ENCODE measurements around the gene MYZAP.

MYZAP gene

DNA sequence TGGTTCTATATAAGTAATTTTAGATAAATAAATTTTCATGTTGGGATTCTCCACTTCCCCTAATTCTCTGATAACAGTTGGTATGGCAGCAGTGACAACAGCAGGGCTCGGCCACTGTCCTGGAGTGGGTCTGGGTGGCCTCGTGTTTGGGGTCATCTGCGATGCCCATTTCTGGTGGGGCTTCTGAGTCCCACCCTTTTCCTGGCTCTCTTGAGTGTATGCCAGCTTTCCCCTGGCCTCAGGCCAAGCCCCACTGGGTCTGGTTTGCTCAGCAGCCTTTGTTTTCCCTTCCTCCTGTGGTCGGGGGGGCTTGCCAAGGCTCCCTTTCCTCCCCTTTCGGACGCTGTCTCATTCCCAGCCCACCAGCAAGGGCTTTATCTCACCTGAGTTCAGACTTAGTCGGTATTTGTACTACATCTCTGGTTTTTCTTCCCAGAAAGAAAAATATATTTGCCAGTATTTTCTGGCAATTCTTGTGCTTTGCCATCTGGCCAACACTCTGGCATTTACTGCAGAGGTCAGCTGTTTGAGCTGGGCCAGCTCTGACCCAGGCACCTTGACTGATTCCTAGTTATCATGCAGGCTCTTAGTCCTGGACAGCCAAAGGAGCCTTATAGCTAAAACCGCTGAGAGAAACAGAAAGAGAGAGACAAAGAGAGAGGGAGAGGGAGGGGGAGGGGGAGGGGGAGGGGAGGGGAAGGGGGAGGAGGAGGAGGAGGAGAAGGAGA, 35.2 kb downstream of the MYZAP start:
- DNase-seq (ENCODE audit: low read depth): no peak

DNA sequence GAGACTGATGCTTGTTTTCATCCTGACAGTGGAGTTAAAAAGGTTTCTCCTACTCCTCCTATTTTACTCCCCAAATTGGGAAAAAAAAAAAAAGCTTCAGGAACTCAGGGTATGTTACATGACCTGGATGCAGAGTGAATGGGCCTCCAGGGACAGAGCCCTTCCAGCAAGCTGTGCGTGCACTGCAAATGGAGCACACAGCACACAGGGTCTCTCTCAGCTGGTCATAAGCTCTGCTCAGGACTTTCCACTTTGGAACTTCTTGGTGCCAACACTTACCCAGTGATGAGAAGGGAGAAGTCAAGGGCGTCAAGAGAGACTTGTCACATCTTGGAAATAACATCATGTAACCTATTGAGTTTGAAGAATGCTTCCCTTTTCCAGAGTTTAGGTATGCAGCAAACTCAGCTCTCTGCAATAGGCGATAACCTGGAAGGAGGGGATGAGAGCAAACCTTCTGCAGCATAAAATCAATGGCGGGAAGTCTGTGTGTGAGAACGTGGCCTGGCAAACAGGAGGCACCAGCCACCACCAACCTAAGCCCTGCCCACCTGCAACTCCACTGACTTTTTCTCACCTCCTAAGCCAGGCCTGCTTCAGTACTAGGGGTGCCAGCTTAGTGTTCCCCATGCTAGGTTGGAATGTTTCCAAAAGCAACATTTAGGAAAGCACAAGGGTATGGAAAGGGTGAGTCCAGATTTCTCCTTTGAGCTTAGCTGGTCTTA, 39.8 kb downstream of the MYZAP start:
- DNase-seq (ENCODE audit: low read depth): no peak

DNA sequence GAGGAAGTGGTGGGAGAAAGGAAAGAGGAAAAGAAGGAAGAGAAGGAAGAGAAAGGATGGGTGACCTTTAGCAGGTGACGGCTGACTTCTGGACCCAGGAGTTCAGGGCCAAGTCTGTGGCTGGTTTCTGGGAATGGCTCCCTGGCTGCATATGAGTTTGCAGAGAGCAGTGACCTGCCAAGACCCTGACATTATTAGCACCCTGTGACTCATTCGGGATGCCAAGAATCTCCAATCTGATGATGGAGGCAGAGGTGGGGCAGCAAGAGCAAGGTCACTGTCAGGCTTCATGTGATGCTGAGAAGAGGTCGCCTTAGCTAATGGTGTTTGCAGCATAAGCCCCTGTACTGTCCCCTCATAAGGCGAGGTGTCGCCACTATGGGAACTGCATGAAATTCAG, 42.6 kb downstream of the MYZAP start:
- no peak for DNase-seq (ENCODE audit: low read depth)

DNA sequence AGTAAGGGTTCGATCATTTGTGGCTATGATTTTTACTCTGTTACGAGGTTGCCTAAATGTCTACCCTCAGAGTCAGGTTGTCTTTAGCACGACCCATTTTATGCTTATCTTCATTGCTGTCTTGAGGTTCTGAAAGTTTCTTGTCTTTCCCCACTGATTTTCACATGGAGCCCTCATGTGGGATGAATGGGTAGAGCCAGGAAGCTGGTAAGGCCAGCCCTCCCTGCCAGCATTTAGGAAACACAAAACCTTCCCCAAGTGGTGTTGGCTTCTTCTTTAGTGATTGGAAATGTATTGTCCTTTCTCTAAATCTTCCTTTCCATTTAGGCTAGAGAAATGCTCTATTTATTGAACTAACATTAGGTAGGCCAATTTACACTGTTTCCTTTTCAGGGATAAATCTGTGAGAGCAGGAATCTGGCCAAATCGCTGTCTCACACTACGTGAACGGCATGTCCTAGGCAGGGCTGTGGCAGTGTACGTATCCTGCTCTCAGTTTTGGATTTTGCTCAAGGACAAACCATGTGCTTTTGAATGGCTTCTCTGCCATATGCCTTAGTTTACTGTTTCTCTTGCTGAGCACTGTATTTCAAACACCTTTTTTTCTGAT, 43.7 kb downstream of the MYZAP start:
- no peak for DNase-seq (ENCODE audit: low read depth)

DNA sequence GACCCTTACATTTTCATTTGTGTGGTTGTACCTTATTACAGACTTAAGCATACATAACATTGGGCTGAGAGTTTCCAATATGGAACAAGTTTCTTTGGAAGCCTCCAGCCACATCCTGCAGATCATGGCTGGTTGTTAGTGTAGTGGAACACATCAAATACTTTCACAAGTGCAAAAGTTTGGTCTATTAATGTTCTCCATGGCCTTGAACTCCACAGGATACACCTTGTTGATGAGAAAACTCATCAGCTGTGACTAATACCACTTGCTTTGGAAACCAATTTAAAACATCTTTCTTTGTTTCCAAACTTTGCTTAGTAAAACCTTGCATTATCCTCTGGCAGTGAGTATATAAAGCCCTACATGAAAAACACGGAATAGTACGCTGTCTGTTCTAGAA, 46.1 kb downstream of the MYZAP start:
- DNase-seq (ENCODE audit: low read depth): no peak

DNA sequence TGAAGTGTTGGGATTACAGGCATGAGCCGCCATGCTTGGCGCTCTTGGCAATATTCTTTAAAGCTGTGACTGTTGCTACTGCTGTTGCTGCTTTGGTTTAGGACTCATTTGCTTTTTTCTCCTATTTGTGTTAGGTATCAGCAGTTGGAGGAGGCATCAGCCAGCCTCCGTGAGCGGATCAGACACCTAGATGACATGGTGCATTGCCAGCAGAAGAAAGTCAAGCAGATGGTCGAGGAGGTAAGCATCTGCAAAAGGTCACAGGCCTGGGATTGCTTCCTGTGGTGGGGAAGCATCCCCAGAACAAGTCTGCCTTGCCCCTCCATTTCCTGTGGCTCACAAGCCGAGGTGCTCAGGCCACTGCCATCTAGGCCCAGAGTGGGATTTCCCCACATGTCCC, 47.6 kb downstream of the MYZAP start:
- no peak for DNase-seq (ENCODE audit: low read depth)

DNA sequence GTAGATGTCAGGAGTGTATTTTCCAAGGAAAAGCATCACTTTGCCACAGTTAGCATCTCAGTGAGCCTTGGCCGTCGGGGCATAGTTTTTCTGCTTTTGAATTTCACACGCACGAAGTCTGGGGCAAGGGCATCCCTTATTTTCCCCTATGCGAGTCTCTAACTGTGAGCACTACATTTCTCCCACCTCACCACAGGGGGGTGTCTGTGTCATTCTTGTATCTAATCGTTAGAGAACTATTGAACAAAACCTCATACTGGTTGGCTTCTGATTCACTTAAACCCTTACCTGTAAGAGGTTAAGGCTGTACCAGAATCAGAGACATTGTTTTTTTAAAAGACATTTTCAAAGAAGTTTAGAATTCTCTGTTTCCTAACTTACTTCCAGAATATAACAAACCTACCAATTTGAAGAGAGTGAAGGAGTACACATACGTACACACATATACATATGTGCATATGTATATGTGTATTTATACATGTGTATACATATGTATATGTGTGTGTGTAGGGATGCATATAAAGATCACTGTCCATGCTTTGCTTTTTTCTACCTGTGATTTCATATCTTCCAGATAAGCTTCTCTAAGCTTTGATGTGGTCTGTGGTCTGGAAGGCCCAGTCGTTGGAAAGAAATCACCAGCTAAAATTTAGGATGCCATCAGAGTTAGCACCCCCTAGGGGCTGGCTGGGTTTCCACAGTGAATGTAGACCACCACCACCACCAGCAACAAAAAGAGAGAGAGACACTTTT, 49.4 kb downstream of the MYZAP start:
- no peak for DNase-seq (ENCODE audit: low read depth)

DNA sequence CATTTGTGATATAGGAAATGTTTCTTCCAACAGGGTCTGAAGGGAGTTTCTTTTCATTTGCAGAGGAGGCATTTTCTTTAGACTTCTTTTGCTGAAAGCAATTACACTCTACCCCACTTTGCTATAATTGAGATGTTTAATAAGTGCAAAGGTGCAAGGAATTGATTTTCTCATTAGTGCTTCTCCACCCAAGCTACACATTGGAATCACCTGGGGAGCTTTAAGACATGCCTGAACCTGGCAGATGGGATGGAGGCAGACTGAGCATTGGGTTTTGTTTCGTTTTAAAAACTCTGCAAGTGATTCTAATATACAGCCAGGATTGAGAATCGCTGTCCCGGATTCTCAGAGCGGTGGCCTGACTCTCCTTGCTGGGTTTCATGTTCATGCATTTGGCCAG, 52.1 kb downstream of the MYZAP start:
- no peak for DNase-seq (ENCODE audit: low read depth)

DNA sequence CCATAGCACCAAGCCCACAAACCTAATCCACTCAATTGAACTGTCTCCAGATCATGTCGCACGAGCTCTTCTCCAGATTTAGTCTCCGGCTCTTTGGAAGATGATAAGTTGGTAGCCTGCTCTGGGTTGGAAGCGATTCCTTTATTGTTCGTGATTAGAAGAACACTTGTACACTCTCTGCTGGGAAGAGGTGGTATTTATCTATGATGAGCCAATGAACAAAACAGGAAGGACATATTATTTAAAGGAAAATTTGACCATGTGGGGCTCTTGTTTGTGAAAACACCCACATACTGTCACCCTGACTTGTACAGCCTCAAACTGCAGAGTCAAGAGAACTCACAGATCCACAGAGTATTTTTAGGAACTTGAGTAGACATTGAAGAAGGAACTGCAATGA, 54.4 kb downstream of the MYZAP start:
- no peak for DNase-seq (ENCODE audit: low read depth)

DNA sequence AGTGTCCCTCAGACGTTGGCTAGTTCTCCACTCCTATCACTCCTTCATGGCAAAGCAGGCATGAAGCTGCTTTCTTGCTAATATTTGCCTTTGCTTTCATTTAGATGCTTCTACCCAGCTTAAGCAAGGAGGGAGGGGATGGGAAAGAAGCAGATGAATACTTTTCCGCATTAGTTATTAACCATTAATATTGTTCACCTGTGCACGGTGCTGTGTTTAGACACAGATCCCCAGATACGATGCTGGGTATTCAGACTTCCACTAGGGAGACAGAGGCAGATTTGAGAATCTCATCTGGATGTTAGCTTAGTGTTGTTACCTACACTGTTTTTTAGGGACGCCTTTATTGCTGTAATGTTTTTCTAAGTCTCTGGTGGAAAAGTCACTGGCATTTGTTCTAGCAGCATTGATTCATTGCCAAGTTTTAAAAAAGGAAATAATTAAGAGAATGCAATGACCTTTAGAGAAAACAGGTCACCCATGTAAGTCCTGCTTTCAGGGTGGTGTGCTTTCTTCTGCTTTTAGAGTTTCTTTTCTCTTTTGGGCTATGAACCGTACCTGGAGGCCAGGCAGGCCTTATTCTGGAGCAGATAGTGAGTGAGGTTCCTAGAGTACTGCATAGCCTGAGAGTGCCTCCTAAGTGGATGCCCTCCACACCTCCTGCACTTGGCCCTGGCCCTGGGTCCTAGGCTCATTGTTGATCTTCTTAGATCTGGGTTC, 55.5 kb downstream of the MYZAP start:
- no peak for DNase-seq (ENCODE audit: low read depth)

DNA sequence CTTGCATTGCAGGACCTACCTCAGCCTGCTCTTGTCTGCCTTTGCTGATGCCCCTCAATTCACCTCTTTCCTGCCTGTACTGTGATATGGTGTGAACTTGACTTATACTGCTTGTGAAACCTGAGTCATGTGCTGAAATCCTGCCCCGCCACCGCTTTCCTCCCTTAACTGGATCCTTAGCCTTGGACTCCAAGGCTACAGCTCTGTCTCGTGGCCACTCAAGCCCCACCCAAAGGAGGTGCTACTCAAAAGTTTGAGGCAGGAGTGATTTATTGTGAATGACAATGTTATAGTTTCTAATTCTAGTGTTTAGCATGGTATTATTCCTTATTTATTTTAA, 56.1 kb downstream of the MYZAP start:
- no peak for DNase-seq (ENCODE audit: low read depth)

DNA sequence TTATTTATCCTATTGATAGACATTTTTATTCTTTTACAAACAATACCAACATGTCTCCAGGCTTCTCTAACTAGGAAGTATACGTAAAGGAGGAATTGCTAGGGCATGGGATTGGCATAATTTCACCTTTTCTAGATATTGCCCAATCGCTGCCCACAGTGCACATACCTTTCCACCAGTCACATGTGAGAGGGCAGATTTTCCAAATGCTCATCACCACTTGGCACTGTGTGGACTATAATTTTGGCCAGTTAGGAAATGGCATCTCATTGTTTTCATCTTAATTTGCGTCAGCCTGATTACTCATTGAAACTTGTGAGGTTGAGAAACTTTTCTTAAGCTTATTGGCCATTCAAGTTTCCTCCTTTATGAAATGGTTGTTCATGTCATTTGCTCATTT, 57.4 kb downstream of the MYZAP start:
- no peak for DNase-seq (ENCODE audit: low read depth)

DNA sequence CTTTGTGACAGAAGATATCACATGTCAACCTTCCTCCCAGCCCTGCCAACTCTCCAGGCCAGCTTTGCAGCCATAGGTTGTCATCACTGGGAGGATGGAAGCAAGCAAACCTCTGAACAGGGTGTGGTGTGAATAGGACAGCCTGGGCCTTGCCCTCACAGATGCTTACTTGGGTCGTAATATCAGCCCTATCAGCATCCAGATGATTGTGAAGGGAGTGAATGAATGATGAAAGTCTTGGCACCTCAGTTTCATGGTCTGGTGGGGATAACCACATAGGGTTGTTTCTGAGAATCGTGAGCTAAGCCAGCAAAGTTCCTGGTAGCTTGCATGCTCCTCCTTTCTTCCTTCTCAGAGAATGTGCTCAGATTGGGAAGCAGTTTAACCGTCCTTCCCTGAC, 59.7 kb downstream of the MYZAP start:
- no peak for DNase-seq (ENCODE audit: low read depth)

DNA sequence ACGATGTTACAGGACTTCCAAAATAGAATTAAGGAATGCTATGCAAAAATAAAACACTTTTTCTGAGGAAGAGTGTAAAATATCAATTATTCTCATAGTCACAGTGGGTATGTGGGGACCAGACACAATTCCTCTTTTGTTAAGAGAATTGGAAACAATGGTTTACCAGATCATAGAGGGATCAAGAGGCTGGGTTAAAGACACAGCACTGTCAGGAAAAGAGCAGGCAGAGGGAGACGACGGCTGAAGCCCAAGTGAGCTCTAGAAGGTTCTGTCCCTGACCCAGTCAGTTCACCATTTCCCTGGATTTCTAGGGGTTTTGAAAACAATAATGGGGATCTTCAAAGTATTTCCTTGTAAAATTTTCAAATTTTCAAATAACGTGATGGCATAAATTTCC, 60.8 kb downstream of the MYZAP start:
- no peak for DNase-seq (ENCODE audit: low read depth)

DNA sequence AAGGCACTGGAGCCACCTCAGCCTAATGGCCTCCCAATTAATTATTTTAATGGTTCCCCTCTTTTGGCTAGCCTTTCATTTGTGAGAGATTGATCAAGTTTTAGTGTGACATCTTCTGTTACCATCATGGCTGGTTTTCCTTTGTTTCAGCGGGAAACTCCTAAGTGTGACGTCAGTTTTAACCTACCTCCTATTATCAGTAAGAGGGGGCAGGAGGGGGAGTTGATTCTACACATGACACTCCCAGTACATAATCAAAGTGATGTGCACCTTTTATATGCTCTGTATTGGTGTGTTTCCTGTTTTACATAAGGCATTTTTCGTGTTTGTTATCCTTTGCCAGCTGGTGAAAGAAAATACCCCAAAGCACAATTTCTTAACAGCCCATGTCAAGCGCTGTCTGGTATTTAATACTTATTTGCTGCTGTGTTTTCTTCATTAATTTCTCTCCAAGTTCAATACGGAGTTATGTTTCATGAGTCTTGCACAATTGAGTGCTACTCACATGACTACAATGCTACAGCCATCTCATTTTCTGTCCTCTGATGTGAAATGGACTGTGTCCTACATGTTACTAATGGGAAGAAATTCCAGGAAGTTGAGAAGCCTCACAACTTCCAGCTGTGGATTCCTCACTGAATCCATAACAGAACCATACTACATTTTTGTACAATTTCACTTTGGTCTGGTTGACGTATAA, 62.6 kb downstream of the MYZAP start:
- DNase-seq (ENCODE audit: low read depth): no peak

DNA sequence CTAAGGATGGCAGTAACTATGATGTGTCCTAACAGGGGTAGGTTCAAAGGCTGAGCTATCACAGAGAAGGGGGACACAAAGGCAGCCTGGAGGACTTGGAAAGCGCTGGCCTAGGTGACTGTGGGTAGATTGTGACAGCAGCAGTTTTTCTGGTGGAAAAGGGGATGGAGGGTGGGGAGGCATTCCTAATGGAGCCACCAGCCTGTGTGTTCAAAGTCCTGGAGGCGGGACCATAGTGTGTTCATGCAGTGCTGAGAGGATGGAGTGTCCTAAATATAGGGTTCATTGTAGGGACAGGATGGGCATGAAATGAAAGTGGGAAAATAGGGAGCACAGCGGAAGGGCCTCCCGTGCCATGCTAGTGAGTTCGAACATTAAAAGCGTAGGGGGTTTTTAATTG, 63.3 kb downstream of the MYZAP start:
- DNase-seq (ENCODE audit: low read depth): no peak

DNA sequence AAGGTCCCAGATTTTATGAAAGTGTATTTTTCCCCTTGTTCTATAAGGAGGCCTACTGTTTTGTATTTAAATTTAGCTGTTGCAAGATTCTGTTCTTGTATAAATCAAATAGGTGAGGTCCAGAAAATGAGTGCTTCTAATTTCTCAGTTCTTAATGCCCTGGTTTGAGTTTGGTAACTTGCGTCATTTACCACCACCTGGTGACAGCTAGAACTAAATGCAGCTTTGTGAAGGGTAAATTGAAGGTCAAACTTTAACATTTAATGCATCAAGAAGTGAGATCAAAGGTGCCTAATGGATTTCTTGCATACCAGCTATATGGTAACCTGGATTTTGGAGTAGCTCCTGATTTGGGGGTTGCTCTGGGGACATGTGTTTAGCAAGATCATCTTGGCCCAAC, 64.1 kb downstream of the MYZAP start:
- DNase-seq (ENCODE audit: low read depth): no peak

DNA sequence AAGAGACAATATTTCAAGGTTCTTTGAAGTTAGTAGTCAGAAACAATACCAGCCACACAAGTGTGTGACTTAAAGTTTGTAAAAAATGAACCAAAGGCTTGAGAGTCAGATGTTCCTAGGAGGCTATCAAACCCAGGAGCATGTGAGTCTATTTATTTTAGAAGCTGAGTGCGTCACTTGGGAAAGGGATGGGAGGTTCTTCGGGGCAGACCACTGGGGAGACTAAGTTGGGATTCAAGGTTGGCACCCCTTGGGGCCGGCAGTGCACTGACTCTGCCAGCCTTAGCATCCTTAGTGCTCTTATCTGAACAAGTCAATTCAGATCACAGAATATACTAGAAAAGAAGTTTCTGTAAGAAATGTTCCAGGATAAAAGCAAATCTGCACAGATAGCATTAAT, 64.7 kb downstream of the MYZAP start:
- no peak for DNase-seq (ENCODE audit: low read depth)

DNA sequence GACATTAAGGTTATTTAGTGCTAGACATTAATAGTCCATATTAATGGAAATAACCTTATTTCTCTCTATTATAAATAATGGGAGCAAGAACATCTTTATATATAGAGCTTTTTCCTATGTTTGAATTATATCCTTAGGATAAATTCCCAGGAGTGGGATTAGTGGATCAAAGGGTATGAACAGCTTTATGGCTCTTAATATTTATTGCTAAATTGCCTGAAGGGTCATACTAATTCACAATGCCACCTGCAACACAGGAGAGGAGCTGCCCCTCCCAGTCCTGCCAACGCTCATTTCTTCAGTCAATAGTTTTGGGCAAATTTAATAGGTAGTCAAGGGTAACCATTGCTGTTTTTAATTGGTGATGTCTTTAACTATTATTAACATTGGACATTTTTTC, 65.9 kb downstream of the MYZAP start:
- DNase-seq (ENCODE audit: low read depth): no peak

DNA sequence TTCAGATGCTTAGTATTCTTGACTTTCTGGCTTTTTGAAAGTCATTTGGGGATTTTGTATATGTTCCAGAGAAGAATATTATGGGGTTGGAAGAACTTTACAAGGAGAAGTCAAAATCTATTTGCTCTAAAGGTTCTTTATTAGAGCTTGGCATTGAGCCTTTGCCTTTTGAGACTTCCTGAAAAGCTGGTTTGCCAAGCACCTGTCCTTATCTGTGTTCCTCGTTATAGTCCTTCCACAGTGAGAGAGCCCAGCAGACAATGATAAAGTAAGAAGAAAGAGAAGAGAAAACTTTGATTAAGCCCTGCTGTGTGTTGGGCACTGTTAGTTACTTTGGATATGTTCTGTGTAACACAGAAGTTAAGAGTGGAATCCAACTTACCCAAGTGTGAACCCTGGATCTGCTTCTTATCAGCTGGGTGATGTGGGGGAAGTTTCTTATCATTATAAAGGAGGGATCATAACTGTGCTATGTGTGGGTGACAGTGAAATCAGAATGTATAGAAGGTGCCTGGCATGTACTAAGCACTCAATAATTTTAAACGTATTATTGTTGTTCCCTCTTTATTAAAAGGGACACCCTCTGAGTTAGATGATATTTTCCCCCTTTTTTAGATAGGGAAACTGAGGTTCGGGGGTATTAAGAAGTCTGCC, 70.5 kb downstream of the MYZAP start:
- no peak for DNase-seq (ENCODE audit: low read depth)

DNA sequence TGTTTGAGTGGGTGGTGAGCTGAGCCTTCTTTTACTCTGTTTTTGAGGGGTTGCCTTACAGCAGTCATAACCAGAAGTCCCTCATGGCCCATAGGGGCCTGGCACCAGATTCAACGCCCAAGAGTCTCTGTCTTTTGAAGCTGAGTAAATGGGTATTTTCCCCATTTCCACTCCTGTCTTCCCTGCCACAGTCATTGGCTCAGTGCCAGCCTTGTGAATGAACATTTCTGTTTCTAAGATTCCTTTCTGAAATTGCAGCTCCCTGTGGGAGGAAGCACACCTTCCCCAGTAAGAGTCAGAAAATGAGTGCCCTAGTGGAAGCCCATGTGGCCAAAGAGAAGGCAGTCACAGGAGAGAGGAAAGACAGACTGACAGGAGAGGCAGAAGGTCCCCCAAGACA, 71.1 kb downstream of the MYZAP start:
- DNase-seq (ENCODE audit: low read depth): no peak

Data from HS-27A (cell line).